A673 (cell line): ENCODE measurements around the gene GRID1. TPM values are rescaled to one million over a fixed set of nuclear protein-coding genes. Genes with fewer than 3 reads are reported as not detected.

Experiments
- BruUV-seq: library from RNA; stranded (reverse); fragments of 400-500 nt; replicated peaks from 2 replicates; lab custom pipeline; 2021; lab: Mats Ljungman, UMichigan
- CTCF ChIA-PET: fragments of 300-600 bp; sonication (Branson Sonifier 250); formaldehyde crosslinking; loops from one replicate; lab custom pipeline; 2022; ENCODE audit warnings: antibody characterized with exemption; lab: Charles Lee
- POLR2A ChIA-PET: fragments of 300-600 bp; sonication (Branson Sonifier 250); formaldehyde crosslinking; loops from one replicate; lab custom pipeline; 2022; ENCODE audit warnings: antibody characterized with exemption; ENCODE audit not compliant: low non-redundant PET; lab: Charles Lee
- DNase-seq: peaks from one replicate; pipeline ENCODE4 v3.0.0-alpha.2; 2015; ENCODE audit warnings: low spot score
- H3K27ac ChIP-seq: fragments of 200-600 bp; sonication (generic); 2 replicates; pipeline ENCODE4 v1.5.1; 2016; ENCODE audit warnings: mixed run types, low read depth, mild to moderate bottlenecking, mixed read lengths, antibody characterized with exemption, low read length; ENCODE audit not compliant: poor library complexity, severe bottlenecking
- H3K27me3 ChIP-seq: fragments of 200-600 bp; sonication (generic); replicated peaks from 2 replicates; pipeline ENCODE4 v1.6.1; 2017; ENCODE audit warnings: mixed run types, low read depth, mild to moderate bottlenecking, mixed read lengths, antibody characterized with exemption, low read length; ENCODE audit not compliant: insufficient read depth, poor library complexity
- H3K36me3 ChIP-seq: fragments of 200-600 bp; sonication (generic); 2 replicates; pipeline ENCODE4 v1.6.1; 2016; ENCODE audit warnings: mixed run types, mild to moderate bottlenecking, mixed read lengths, antibody characterized with exemption, low read length; ENCODE audit not compliant: insufficient read depth, poor library complexity, severe bottlenecking
- H3K4me1 ChIP-seq: fragments of 200-600 bp; sonication (generic); 2 replicates; pipeline ENCODE4 v1.6.1; 2017; ENCODE audit warnings: mixed run types, mild to moderate bottlenecking, mixed read lengths, antibody characterized with exemption, low read length; ENCODE audit not compliant: insufficient read depth, poor library complexity, severe bottlenecking
- H3K4me3 ChIP-seq: fragments of 200-600 bp; sonication (generic); 2 replicates; pipeline ENCODE4 v1.5.1; 2016; ENCODE audit warnings: low read depth, mixed run types, mild to moderate bottlenecking, mixed read lengths, low read length; ENCODE audit not compliant: poor library complexity, severe bottlenecking
- H3K9me3 ChIP-seq: fragments of 200-600 bp; sonication (generic); 2 replicates; pipeline ENCODE4 v1.6.1; 2016; ENCODE audit warnings: mixed run types, low read depth, mild to moderate bottlenecking, mixed read lengths, antibody characterized with exemption, low read length; ENCODE audit not compliant: poor library complexity, severe bottlenecking
- EZH2 ChIP-seq: fragments of 200-600 bp; sonication (generic); IDR thresholded peaks from 2 replicates; pipeline ENCODE4 v1.6.1; 2017; ENCODE audit warnings: borderline replicate concordance, low read depth, mild to moderate bottlenecking, mixed read lengths, antibody characterized with exemption, low read length; ENCODE audit not compliant: poor library complexity, severe bottlenecking
- intact Hi-C: fragments of 100-400 bp; cut with micrococcal nuclease; formaldehyde crosslinking; loops from one replicate; pipeline ENCODE4 v1.10.0; 2022; ENCODE audit not compliant: unreplicated experiment
- total RNA-seq: library from RNA; stranded (reverse); gene quantifications from 2 replicates; pipeline ENCODE4 v1.2.3, GENCODE V29; 2021
- TF ChIP-seq, protein P1 (sequence below): fragments of 300-800, 200-600 bp; sonication (generic); conservative IDR thresholded peaks from 2 replicates; pipeline ENCODE4 v1.5.1; 2017; ENCODE audit warnings: low read depth, mild to moderate bottlenecking, antibody characterized with exemption, low read length, moderate library complexity, mixed read lengths

GRID1 gene
- total RNA-seq, 1 experiment from 2014 or later, result not detected

DNA sequence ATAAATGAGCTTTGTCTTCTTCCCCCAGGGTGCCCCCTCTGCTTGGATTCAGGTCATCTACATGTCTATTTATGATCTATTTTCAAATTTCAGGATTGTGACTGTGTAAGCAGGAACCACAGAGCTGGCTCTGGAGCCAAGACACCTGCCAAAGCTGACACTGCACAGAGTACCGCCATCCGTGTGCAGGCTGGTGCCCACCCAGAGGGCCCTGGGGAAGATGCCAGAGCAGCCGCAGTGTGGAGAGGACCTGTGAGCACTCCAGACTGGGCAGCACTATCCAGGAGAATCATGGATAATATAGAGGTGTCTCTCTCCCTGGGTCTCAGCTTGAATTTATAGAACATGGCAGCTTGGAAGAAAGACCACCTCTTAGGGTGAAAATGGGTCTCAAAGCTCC lies 577.5 kb downstream of the GRID1 start:
- intact Hi-C loops, result no loop called here
- no TSS peak for BruUV-seq
- TF ChIP-seq, protein P1, sequence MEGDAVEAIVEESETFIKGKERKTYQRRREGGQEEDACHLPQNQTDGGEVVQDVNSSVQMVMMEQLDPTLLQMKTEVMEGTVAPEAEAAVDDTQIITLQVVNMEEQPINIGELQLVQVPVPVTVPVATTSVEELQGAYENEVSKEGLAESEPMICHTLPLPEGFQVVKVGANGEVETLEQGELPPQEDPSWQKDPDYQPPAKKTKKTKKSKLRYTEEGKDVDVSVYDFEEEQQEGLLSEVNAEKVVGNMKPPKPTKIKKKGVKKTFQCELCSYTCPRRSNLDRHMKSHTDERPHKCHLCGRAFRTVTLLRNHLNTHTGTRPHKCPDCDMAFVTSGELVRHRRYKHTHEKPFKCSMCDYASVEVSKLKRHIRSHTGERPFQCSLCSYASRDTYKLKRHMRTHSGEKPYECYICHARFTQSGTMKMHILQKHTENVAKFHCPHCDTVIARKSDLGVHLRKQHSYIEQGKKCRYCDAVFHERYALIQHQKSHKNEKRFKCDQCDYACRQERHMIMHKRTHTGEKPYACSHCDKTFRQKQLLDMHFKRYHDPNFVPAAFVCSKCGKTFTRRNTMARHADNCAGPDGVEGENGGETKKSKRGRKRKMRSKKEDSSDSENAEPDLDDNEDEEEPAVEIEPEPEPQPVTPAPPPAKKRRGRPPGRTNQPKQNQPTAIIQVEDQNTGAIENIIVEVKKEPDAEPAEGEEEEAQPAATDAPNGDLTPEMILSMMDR, result no peak
- no peak for TF ChIP-seq EZH2
- no peak overlapping the region for H3K4me3 ChIP-seq
- POLR2A ChIA-PET, result no interaction called here
- CTCF ChIA-PET, result no interaction called here
- H3K27ac ChIP-seq, result no peak overlapping the region
- no peaks in the 10 kb centered on the region for H3K9me3 ChIP-seq
- no peak for DNase-seq
- H3K27me3 ChIP-seq, result peaks cover 5% of the 10 kb centered on the region
- H3K36me3 ChIP-seq, result no peaks in the 10 kb centered on the region
- no peaks in the 10 kb centered on the region for H3K4me1 ChIP-seq

DNA sequence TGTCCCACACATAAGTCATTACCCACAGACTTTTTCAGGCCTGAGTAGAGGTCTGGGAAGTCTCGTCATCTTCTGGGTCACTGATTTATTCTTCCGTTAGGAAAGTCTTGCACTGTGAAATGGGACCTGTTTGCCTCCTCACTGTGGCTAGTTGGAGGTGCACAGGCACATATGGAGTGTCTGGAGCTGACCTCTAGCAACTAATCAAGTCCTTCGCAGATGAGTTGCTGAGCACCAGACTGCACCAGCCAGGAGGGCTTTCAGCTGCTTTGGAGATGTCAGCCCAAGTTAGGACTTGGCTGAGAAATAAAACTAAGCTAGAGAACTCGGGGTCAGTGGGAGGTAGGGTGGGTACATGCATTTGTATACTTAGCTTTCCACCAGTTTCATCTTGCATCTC lies 578.0 kb downstream of the GRID1 start:
- Histone ChIP-seq H3K9me3 (no peaks in the 10 kb centered on the region), H3K27me3 (peaks cover 10% of the 10 kb centered on the region), H3K27ac (no peak overlapping the region), H3K36me3 (no peaks in the 10 kb centered on the region), H3K4me3 (no peak overlapping the region), H3K4me1 (no peaks in the 10 kb centered on the region)
- intact Hi-C loops, result no loop called here
- no peak for DNase-seq
- CTCF ChIA-PET, result no interaction called here
- TF ChIP-seq, protein P1, result no peak
- TF ChIP-seq EZH2, result no peak
- POLR2A ChIA-PET, result no interaction called here
- BruUV-seq, result no TSS peak

DNA sequence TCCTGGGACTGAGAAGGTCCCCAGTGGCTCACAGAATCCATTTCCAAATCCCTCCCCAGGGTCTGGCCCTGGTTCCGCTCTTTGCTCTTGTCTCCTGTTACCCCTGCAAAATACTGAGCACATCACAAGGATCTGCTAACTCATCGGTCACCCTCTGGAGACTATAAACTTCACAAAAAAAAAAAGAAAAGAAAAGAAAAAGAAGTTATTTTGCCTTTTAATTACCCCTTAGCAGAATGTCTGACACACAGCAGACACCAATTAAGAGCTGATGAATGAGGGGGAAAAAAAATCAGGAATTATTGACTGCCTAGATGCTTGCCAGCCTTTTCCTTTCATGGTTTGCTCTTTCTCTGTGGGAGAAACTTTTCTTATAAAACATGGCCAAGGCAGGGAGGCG lies 578.7 kb downstream of the GRID1 start:
- no peaks in the 10 kb centered on the region for H3K4me1 ChIP-seq
- H3K27me3 ChIP-seq, result peaks cover 10% of the 10 kb centered on the region
- DNase-seq, result no peak
- ChIA-PET POLR2A (no interaction called here), CTCF (no interaction called here)
- intact Hi-C loops, result no loop called here
- H3K9me3 ChIP-seq, result no peaks in the 10 kb centered on the region
- TF ChIP-seq, protein P1, result no peak
- no peak for TF ChIP-seq EZH2
- no TSS peak for BruUV-seq
- H3K36me3 ChIP-seq, result no peaks in the 10 kb centered on the region
- no peak overlapping the region for H3K27ac ChIP-seq
- no peak overlapping the region for H3K4me3 ChIP-seq
